GM12873 (cell line): ENCODE data around the gene MGMT.

ENCODE experiments used
- TF ChIP-seq, protein P1 (sequence below): IDR thresholded peaks from 2 replicates; pipeline ENCODE4 v1.5.1; 2012; ENCODE audit warnings: low read depth, mild to moderate bottlenecking, moderate library complexity, low read length, control low read depth; ENCODE audit not compliant: insufficient read depth; ENCODE audit errors: missing control alignments

The MGMT gene

DNA sequence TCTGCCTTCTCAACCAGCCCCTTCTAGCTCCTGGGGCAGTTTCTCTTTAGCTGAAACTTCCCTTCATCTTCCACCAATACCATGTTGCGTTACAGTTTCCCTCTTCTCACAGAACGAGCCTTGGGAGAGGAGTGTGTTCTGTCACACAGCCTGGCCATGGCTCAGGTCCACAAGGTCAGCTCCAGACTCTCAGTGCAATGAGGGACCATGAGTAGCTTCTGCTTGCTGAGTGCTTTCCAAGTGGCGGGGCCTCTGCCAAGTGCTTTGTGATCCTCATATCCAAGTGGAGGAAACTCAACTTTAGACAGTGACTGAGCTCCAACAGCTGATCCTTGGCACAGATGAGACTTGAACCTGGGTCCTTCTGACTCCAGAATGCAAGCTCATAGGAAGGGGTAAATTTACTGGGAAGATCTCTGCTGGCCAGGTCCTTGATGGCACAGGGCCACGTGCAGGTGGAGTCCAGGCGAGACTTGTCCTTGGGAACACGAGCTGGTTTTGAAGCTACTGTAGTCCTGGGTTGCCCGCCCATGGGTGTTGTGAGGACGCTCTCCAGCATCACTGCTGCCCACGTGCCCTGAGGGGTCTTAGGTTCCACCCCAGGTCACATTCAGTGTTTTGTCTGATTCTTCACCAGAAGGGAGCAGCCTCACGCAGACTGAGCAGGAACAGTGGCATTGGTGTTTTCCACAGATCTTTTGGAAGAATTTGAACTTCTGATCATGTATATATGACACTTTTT is 259.0 kb downstream of the MGMT start:
- TF ChIP-seq, protein P1, sequence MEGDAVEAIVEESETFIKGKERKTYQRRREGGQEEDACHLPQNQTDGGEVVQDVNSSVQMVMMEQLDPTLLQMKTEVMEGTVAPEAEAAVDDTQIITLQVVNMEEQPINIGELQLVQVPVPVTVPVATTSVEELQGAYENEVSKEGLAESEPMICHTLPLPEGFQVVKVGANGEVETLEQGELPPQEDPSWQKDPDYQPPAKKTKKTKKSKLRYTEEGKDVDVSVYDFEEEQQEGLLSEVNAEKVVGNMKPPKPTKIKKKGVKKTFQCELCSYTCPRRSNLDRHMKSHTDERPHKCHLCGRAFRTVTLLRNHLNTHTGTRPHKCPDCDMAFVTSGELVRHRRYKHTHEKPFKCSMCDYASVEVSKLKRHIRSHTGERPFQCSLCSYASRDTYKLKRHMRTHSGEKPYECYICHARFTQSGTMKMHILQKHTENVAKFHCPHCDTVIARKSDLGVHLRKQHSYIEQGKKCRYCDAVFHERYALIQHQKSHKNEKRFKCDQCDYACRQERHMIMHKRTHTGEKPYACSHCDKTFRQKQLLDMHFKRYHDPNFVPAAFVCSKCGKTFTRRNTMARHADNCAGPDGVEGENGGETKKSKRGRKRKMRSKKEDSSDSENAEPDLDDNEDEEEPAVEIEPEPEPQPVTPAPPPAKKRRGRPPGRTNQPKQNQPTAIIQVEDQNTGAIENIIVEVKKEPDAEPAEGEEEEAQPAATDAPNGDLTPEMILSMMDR: no peak

DNA sequence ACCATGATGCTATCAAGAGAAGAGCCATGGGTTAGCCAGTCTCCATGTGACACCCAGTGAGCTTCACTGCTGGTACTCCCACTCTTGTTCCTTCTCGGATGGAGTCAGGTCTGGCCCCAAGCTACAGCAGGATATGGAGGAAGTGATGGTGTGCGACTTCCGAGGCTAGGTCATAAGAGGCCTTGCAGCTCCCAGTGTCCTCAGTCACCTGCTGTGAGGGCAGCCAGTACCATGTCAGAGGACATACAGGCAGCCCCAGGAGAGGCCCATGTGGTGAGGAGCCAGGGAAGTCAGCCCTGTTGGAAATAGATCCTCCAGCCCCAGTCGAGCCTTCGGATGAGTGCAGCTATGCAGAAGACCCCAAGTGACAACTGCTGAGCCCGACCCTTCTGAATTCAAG is 260.0 kb downstream of the MGMT start:
- TF ChIP-seq, protein P1: no peak

DNA sequence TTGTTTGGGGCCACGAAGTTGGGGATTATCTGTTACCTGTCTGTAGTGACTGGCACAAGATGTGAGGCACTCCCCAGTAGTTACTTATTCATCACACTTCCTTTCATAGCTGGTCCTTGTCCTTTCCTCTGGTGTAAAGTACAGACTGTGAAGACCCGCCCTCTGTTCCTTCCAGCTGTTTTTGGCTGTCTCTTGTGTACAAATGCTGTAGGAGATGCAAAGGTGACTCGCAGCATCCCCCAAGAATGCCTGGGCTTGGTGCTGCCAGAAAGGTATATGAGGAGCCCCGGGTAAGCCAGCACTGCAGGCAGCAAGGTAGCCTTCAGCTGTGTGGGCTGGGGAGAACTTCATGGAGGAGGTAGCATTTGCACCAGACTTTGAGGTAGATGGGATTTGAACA is 260.5 kb downstream of the MGMT start:
- TF ChIP-seq, protein P1: no peak

DNA sequence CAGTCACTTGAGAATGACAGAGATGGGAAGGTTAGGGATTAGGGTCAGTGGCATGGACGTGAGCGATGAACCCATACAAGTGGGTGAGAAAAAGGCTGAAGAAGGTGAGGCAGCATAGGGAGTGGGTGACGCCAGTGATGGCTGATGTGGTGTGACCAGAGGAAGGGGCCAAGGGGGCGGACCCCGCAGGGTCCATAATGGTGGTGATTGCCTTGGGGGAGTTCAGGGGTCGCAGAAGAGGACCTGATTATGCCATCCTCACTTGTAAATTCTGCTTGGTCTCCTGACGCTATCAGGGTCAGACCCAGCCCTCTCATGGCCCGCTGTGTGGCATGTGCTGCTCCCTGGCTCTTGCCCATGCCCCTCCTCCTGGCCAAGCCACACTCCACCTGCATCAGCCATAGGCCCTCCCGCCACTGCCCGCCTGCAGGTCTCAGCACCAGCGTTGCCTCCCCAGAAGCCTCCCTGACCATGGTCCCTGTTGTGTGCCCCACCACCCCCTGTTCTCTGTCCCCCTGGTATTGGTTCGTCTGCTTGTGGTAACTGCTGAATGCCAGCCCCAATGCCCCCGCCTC is 261.3 kb downstream of the MGMT start:
- TF ChIP-seq, protein P1: no peak

DNA sequence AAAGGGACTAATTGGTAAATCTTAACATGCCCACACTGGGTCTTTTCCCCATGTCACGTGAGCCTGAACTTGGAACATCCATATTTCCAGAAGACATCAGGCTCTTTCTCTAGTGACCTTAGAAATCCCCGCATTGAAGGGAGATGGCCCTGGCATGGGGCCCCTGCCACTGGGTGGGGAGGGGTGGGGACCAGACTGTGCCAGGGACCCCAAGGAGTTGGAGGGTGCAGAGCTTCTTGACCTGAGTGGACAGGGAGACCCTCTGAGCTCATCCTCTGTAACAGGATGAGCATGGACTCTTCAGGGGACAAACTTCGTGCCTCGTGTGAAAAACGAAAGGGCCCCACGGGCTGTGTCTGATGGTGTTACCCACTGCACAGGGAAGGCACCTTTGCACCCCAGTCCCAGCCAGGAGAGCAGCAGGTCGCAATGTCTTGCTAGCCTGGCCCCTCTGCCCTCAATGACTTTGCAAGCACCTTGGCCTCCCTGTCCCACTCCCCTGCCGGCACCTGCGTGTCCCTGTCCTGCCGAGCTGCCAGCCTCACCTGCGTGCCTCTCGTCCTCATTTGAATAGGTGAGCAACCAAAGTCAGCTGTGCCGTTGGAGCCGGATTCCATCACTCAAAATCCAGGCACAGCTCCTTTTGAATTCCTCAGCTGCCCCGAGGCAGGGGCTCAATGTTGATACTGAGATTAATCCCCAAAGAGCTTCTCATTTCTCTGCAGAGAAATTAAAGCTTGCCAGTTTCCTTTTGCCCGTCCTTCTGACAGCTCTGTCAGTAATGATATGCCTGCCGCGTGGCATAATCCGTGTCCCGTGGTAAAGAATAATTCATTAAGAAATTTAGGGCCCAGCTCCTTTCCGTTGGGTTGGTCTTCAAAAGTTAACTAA is 262.1 kb downstream of the MGMT start:
- TF ChIP-seq, protein P1: no peak

DNA sequence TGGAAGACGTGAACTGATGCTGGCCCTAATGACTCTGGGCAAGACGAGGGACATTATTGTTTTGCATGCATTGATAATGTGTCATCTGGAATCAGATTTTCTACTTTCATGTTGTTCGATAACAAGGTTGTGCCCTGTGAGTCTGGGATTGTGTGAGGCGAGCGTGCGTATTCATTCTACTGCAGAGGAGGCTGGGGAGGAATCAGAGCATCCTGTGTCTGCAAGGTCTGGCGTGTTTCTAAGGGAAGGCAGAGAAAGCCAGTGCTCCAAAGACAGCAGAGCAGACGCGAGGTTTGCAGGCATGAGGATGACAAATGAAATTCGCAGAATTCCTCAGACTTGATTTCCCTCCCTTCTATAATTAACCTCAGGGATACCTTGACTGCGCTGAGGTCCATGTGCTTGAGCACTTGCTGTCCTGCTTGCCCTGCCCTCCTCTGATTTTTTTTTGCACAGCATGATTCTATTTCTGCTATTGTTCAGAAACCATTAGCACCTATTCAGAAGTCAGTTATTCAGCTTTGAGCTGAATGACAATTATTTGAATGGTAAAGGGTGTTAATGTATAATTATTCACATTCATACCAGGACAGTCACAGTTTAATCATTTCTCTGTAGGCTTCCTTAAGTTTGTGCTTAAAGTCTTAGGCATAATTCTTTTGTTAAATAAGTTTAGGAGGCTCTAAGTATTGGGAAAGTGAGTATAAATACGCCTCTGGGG is 263.4 kb downstream of the MGMT start:
- TF ChIP-seq, protein P1: no peak

DNA sequence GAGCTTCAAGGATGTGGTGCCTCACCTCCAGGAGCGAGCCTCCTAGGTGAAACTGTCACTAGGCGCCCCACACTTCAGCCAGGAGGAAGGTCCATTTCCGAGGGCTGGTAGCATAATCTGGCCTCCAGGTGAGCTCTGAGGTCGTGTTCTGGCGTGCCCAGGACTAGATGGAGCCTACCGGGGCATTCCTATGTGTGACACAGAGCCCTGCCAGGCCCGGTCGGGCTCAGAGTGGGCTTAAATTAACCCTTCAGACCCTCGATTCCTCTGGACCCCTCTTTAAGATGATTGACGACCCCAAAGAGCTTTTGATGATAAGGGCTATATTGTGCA is 263.9 kb downstream of the MGMT start:
- TF ChIP-seq, protein P1: no peak
